ENCODE data around the gene DTNB.

DTNB gene

GRCh38 chr2:25340181-25340921, 333.0 kb downstream of the DTNB start:
- peak overlapping the region; percentile 54 for H3K4me3 ChIP-seq (ENCODE audit: low read depth, low read length)
- no peak for DNase-seq (ENCODE audit: low read depth)
- in situ Hi-C loops (cut with HindIII; ENCODE audit: low sequenced_read_pairs): no loop called here
- no peak for TF ChIP-seq CTCF (IDR thresholded peaks at IDR 0.05; ENCODE audit: low read depth, low read length, missing control alignments)

- peak overlapping the region; percentile 54 for H3K4me3 ChIP-seq (ENCODE audit: low read depth, low read length)
Measured at GRCh38 chr2:25339791-25340180, 333.6 kb downstream of the DTNB start.

GRCh38 chr2:25339211-25339674, 334.1 kb downstream of the DTNB start:
- in situ Hi-C loops (cut with HindIII; ENCODE audit: low sequenced_read_pairs): no loop called here
- no peak overlapping the region for H3K4me3 ChIP-seq (ENCODE audit: low read depth, low read length)
- no peak for DNase-seq (ENCODE audit: low read depth)
- no peak for TF ChIP-seq CTCF (IDR thresholded peaks at IDR 0.05; ENCODE audit: low read depth, low read length, missing control alignments)

More at GRCh38 chr2:25339791-25340180, 333.6 kb downstream of the DTNB start:
- no peak for DNase-seq (ENCODE audit: low read depth)
- TF ChIP-seq CTCF (IDR thresholded peaks at IDR 0.05; ENCODE audit: low read depth, low read length, missing control alignments): no peak
- in situ Hi-C loops (cut with HindIII; ENCODE audit: low sequenced_read_pairs): no loop called here

GRCh38 chr2:25338401-25338800, 335.0 kb downstream of the DTNB start:
- in situ Hi-C loops (cut with HindIII; ENCODE audit: low sequenced_read_pairs): no loop called here
- H3K4me3 ChIP-seq (ENCODE audit: low read depth, low read length): no peak overlapping the region
- DNase-seq (ENCODE audit: low read depth): no peak
- no peak for TF ChIP-seq CTCF (IDR thresholded peaks at IDR 0.05; ENCODE audit: low read depth, low read length, missing control alignments)

- in situ Hi-C loops (cut with HindIII; ENCODE audit: low sequenced_read_pairs): no loop called here
- no peak overlapping the region for H3K4me3 ChIP-seq (ENCODE audit: low read depth, low read length)
- no peak for TF ChIP-seq CTCF (IDR thresholded peaks at IDR 0.05; ENCODE audit: low read depth, low read length, missing control alignments)
- DNase-seq (ENCODE audit: low read depth): no peak
Measured at GRCh38 chr2:25337891-25338290, 335.5 kb downstream of the DTNB start.

- in situ Hi-C loops (cut with HindIII; ENCODE audit: low sequenced_read_pairs): no loop called here
Measured at GRCh38 chr2:25337276-25337675, 336.1 kb downstream of the DTNB start.

More at GRCh38 chr2:25337276-25337675, 336.1 kb downstream of the DTNB start:
- H3K4me3 ChIP-seq (ENCODE audit: low read depth, low read length): no peak overlapping the region
- DNase-seq (ENCODE audit: low read depth): no peak
- TF ChIP-seq CTCF (IDR thresholded peaks at IDR 0.05; ENCODE audit: low read depth, low read length, missing control alignments): no peak
